Calu3 (cell line): ENCODE measurements around the gene MKNK1. TPM values are rescaled to one million over a fixed set of nuclear protein-coding genes. Genes with fewer than 3 reads are reported as not detected.

ENCODE experiments used
- BruUV-seq: library from RNA; stranded (reverse); fragments of 400-500 nt; replicated peaks from 2 replicates; lab custom pipeline; 2021; lab: Mats Ljungman, UMichigan
- CTCF ChIA-PET: fragments of 300-600 bp; sonication (Branson Sonifier 250); formaldehyde crosslinking; loops from one replicate; lab custom pipeline; 2022; ENCODE audit warnings: antibody characterized with exemption; lab: Charles Lee
- DNase-seq: peaks from one replicate; pipeline ENCODE4 v3.0.0; 2022
- H3K27ac Mint-ChIP-seq: one replicate; pipeline ENCODE4 v1.8.0; 2022; ENCODE audit warnings: mixed read lengths; ENCODE audit not compliant: unreplicated experiment
- H3K27me3 Mint-ChIP-seq: one replicate; pipeline ENCODE4 v1.8.0; 2022; ENCODE audit warnings: mixed read lengths; ENCODE audit not compliant: unreplicated experiment
- H3K36me3 Mint-ChIP-seq: one replicate; pipeline ENCODE4 v1.8.0; 2022; ENCODE audit warnings: mild to moderate bottlenecking, moderate library complexity, mixed read lengths; ENCODE audit not compliant: insufficient read depth, unreplicated experiment
- H3K4me1 Mint-ChIP-seq: one replicate; pipeline ENCODE4 v1.8.0; 2022; ENCODE audit warnings: mild to moderate bottlenecking, low read depth, mixed read lengths; ENCODE audit not compliant: unreplicated experiment
- H3K4me3 Mint-ChIP-seq: one replicate; pipeline ENCODE4 v1.8.0; 2022; ENCODE audit warnings: mild to moderate bottlenecking, low read depth, moderate library complexity, mixed read lengths; ENCODE audit not compliant: unreplicated experiment
- H3K9me3 Mint-ChIP-seq: one replicate; pipeline ENCODE4 v1.8.0; 2022; ENCODE audit warnings: low read depth, mixed read lengths; ENCODE audit not compliant: unreplicated experiment
- intact Hi-C: fragments of 100-400 bp; cut with micrococcal nuclease; formaldehyde crosslinking; loops from one replicate; pipeline ENCODE4 v1.10.0; 2022; ENCODE audit not compliant: unreplicated experiment
- total RNA-seq: library from RNA; stranded (reverse); gene quantifications from 2 replicates; pipeline ENCODE4 v1.2.3, GENCODE V29; 2022
- TF ChIP-seq, protein P1 (sequence below): fragments of 200-600 bp; IDR thresholded peaks from one replicate; pipeline ENCODE4 v1.8.0; 2022; ENCODE audit warnings: antibody characterized with exemption; ENCODE audit not compliant: unreplicated experiment

The MKNK1 gene
- total RNA-seq, 1 experiment from 2014 or later, result 29.6 TPM

DNA sequence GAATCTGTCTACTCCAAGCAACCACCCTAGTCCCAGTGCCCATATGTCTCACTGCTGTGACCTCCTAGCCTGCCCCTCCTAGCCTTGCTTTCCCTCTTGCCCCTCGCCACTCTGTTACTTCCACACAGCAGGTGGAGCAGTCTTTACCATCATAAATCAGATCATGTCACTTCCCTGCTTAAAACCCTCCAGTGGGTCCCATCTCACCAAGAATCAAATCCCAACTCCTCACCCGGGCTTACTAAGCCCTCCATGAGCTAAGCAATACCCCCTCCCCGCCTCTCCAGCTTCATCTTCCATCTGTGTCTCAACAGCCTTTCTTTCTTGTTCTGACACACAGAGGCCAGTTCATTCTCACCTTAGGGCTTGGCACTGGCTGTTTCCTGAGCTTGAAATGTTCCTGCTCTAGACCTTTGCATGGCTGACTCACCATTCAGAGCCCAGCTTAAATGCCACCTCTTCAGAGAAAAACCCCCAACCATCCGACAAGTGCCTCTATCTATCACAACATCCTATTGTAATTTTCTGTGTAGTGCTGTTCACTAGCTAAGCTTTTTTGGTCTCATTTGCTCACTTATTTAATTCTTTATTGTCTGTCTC, 74.9 kb downstream of the MKNK1 start:
- H3K9me3 Mint-ChIP-seq, result no peaks in the 10 kb centered on the region
- H3K27ac Mint-ChIP-seq, result no peak overlapping the region
- TF ChIP-seq, protein P1, sequence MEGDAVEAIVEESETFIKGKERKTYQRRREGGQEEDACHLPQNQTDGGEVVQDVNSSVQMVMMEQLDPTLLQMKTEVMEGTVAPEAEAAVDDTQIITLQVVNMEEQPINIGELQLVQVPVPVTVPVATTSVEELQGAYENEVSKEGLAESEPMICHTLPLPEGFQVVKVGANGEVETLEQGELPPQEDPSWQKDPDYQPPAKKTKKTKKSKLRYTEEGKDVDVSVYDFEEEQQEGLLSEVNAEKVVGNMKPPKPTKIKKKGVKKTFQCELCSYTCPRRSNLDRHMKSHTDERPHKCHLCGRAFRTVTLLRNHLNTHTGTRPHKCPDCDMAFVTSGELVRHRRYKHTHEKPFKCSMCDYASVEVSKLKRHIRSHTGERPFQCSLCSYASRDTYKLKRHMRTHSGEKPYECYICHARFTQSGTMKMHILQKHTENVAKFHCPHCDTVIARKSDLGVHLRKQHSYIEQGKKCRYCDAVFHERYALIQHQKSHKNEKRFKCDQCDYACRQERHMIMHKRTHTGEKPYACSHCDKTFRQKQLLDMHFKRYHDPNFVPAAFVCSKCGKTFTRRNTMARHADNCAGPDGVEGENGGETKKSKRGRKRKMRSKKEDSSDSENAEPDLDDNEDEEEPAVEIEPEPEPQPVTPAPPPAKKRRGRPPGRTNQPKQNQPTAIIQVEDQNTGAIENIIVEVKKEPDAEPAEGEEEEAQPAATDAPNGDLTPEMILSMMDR, result no peak
- intact Hi-C loops, result no loop called here
- H3K36me3 Mint-ChIP-seq, result peaks cover 10% of the 10 kb centered on the region
- H3K27me3 Mint-ChIP-seq, result peaks cover 47% of the 10 kb centered on the region
- CTCF ChIA-PET, result interaction anchor here (0.6 to 2.1 kb wide), 9 partner anchors 9 to 498 kb away, joined by 3 to 13 read pairs (median 3); no protein-coding TSS in a partner anchor
- no TSS peak for BruUV-seq
- peaks cover 50% of the 10 kb centered on the region for H3K4me1 Mint-ChIP-seq
- H3K4me3 Mint-ChIP-seq, result no peak overlapping the region
- DNase-seq, result no peak

DNA sequence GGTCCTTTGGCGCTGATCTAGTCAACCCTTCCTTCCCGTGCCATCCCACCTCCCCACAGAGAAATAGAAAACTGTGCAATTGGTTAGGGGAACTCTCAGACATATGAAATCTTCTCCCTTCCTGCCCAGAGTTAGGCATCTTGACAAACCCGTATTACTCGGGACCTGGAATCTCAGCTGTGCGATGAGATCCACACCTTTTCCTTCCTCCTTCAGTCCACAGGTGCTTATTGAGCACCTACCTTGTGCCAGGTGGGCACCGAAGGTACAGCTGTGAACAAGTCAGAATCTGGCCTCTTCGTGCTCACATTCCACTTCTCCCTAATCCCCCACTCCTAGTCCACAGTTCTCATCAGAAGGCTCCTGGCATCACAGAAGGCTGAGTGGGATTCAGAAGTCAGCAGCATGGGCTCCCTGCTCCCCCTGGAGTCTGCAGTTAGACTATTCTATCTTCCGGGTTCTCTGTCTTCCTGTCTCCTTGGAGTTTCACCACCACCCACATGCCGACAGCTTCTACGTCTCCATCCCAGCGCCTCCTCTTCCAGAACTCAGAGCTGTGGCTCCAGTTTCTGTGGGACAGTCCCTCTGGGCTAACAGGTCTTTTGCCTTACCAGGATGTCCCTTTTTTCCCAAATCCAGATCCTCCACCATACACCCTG, 75.6 kb downstream of the MKNK1 start:
- no peak overlapping the region for H3K4me3 Mint-ChIP-seq
- peaks cover 5% of the 10 kb centered on the region for H3K36me3 Mint-ChIP-seq
- H3K9me3 Mint-ChIP-seq, result no peaks in the 10 kb centered on the region
- BruUV-seq, result no TSS peak
- H3K4me1 Mint-ChIP-seq, result peaks cover 50% of the 10 kb centered on the region
- no peak for DNase-seq
- CTCF ChIA-PET, result interaction anchor here (1.5 to 2.1 kb wide), 3 partner anchors 8 to 82 kb away, joined by 3 to 13 read pairs (median 6); no protein-coding TSS in a partner anchor
- intact Hi-C loops, result loop anchor here (1.0 kb wide), 1 partner anchor 51 kb away; no protein-coding TSS in a partner anchor
- TF ChIP-seq, protein P1, result no peak
- H3K27ac Mint-ChIP-seq, result no peak overlapping the region
- H3K27me3 Mint-ChIP-seq, result peaks cover 40% of the 10 kb centered on the region

DNA sequence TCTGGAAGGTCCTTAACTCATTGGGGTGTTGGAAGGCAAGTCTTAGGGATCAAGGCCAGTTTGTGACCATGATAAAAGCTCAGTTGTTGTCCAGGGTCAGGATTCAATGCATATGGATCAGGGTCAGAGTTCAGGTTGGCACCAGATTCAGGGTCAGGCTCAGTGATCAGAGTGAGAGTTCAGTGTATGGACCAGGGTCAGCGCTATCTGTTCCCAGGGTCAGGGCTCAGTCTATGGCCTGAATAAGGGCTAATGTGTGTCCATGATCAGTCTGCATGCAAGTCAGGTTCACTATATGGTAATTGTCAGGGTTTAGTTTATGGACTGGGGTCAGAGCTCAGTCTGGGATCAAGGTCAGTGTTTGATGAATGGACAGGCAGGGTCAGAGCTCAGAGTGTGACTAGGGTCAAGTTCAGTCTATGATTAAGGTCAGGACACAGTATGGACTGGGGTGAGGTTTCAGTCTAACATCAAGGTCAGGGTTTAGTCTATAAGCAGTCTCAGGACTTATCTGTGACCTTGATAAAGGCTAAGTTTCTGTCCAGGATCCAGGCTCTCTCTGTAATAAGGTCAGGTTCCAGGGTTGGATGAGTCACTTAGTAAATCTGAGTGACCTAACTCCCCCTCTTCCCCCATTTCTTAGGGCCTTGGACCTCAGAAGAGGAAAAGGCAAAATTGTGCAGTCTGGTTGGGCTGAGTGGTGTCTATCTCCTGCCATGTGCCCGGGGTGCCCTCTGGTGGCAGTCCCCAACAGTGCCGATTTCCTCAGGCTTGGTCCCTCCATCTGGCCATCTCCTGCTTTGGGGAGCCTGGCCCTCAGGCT, 76.4 kb downstream of the MKNK1 start:
- H3K27me3 Mint-ChIP-seq, result peaks cover 37% of the 10 kb centered on the region
- no TSS peak for BruUV-seq
- no peaks in the 10 kb centered on the region for H3K9me3 Mint-ChIP-seq

More for the DNA sequence above, 76.4 kb downstream of the MKNK1 start:
- Mint-ChIP-seq H3K4me3 (no peak overlapping the region), H3K27ac (no peak overlapping the region), H3K36me3 (peaks cover 5% of the 10 kb centered on the region), H3K4me1 (peaks cover 55% of the 10 kb centered on the region)
- DNase-seq, result peak; percentile 90
- intact Hi-C loops, result loop anchor here (1.0 kb wide), 1 partner anchor 50 kb away; no protein-coding TSS in a partner anchor
- TF ChIP-seq, protein P1, result peak; percentile 95
- CTCF ChIA-PET, result interaction anchor here (1.1 to 2.1 kb wide), 5 partner anchors 8 to 86 kb away, joined by 3 to 13 read pairs (median 6); no protein-coding TSS in a partner anchor
